Thyroid gland (tissue), 4 donors: ENCODE results near the gene C8B.

ENCODE experiments used
- CTCF ChIP-seq, 6 experiments: fragments of 200-600 bp in 3 of 6; fragments of 450-650 bp in 3 of 6; sonication (generic) in 3 of 6; IDR thresholded peaks; one replicate each; pipeline ENCODE4 v1.5.1; 2016 to 2019; ENCODE audit warnings: antibody characterized with exemption in 6 of 6, mild to moderate bottlenecking in 2 of 6, inconsistent platforms in 1 of 6, moderate library complexity in 1 of 6
- POLR2A ChIP-seq, 2 donors: fragments of 450-650 bp; IDR thresholded peaks; one replicate each; pipeline ENCODE4 v1.6.1; 2017; ENCODE audit warnings: antibody characterized with exemption in 2 of 2, mild to moderate bottlenecking in 2 of 2, moderate library complexity in 1 of 2

- no peak for TF ChIP-seq POLR2A (IDR thresholded peaks at IDR 0.05)
- TF ChIP-seq CTCF (IDR thresholded peaks at IDR 0.05) = no peak
These were observed 7.2 kb upstream of the C8B start for GRCh38 chr1:56972976-56973375.
